GM21619 (cell line): ENCODE data around the gene LRRC55.

ENCODE experiments used
- ATAC-seq: cut with Tn5 transposase; IDR thresholded peaks from one replicate; pipeline ENCODE4 v1.9.1; 2021; ENCODE audit not compliant: unreplicated experiment

Gene LRRC55

GRCh38 chr11:57200917-57201316 is 19.2 kb downstream of the LRRC55 start:
- ATAC-seq, result no peak

GRCh38 chr11:57202281-57202680 is 20.5 kb downstream of the LRRC55 start:
- ATAC-seq, result no peak

GRCh38 chr11:57203359-57203758 is 21.6 kb downstream of the LRRC55 start:
- ATAC-seq, result no peak

- no peak for ATAC-seq
These were observed 22.2 kb downstream of the LRRC55 start for GRCh38 chr11:57203882-57204480.

GRCh38 chr11:57205041-57205641 is 23.4 kb downstream of the LRRC55 start:
- ATAC-seq, result no peak

- ATAC-seq, result no peak
These were observed 25.4 kb downstream of the LRRC55 start for GRCh38 chr11:57207168-57207567.

GRCh38 chr11:57210781-57211180 is 29.0 kb downstream of the LRRC55 start:
- no peak for ATAC-seq

GRCh38 chr11:57213342-57214097 is 31.8 kb downstream of the LRRC55 start:
- ATAC-seq, result no peak

- no peak for ATAC-seq
These were observed 32.3 kb downstream of the LRRC55 start for GRCh38 chr11:57214098-57214417.

GRCh38 chr11:57214494-57214893 is 32.7 kb downstream of the LRRC55 start:
- ATAC-seq, result no peak

- ATAC-seq, result no peak
These were observed 34.7 kb downstream of the LRRC55 start for GRCh38 chr11:57216463-57216862.

GRCh38 chr11:57217053-57217452 is 35.3 kb downstream of the LRRC55 start:
- no peak for ATAC-seq

GRCh38 chr11:57219021-57219627 is 37.4 kb downstream of the LRRC55 start:
- no peak for ATAC-seq

GRCh38 chr11:57222239-57222638 is 40.5 kb downstream of the LRRC55 start:
- ATAC-seq, result no peak

GRCh38 chr11:57223601-57224000 is 41.8 kb downstream of the LRRC55 start:
- ATAC-seq, result no peak

GRCh38 chr11:57224128-57224527 is 42.4 kb downstream of the LRRC55 start:
- ATAC-seq, result no peak

- ATAC-seq, result no peak
These were observed 42.8 kb downstream of the LRRC55 start for GRCh38 chr11:57224537-57224936.

- no peak for ATAC-seq
These were observed 46.8 kb downstream of the LRRC55 start for GRCh38 chr11:57228600-57228999.

- ATAC-seq, result no peak
These were observed 48.6 kb downstream of the LRRC55 start for GRCh38 chr11:57230316-57230715.

GRCh38 chr11:57230791-57231538 is 49.2 kb downstream of the LRRC55 start:
- no peak for ATAC-seq

- ATAC-seq, result no peak
These were observed 49.9 kb downstream of the LRRC55 start for GRCh38 chr11:57231539-57232253.
